Skin of body (tissue), 3 donors: ENCODE measurements around the gene NLRP12. TPM values are rescaled to one million over a fixed set of nuclear protein-coding genes. Genes with fewer than 3 reads are reported as not detected.
"Not testable (repeated sequence)": the region's sequence is repeated elsewhere in the genome, so short reads cannot be mapped to it uniquely, and the experiment has no call there.

Experiments used
- DNase-seq: peaks from one replicate; lab custom pipeline; 2025; lab: John Stamatoyannopoulos, UW
- small RNA-seq: library from RNA; depleted of rRNA; stranded (forward); fragments of <200 nt; gene quantifications from one replicate; pipeline ENCODE3, GENCODE V24; 2014; ENCODE audit warnings: low replicate concordance
- total RNA-seq: library from RNA; depleted of rRNA; stranded (reverse); fragments of >200 nt; gene quantifications from one replicate; pipeline ENCODE4 v1.2.3, GENCODE V29; 2014

Gene NLRP12
- total RNA-seq, 1 donor from 2014 or later = 0.99 TPM

DNA sequence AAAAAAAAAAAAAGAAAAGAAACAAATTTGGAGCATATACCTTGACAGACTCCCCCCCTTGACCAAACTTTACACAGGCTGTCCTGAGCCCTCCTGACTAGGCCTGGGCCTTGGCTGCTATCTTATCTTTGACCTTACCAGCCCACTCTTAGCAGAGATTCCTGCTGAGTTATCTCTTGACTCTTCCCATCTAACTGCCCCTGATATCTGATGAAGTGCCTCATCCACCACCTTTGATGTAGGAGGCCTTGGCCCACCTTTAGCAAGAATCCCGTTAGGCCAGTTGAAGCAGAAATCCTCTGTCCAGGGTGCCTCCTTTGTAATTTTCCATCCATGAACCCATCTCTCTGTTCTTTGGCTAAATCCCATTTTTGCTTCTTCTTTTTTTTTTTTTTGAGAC lies 43.6 kb downstream of the NLRP12 start:
- no peak for DNase-seq

DNA sequence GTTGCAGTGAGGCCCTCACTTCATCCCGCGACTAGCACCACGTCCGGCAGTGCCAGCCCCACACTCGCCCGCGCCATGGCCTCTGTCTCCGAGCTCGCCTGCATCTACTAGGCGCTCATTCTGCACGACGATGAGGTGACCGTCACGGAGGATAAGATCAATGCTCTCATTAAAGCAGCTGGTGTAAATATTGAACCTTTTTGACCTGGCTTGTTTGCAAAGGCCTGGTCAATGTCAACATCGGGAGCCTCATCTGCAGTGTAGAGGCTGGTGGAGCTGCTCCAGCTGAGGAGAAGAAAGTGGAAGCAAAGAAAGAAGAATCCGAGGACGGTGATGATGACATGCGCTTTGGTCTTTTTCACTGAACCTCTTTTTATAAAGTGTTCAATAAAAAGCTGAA lies 48.6 kb downstream of the NLRP12 start:
- DNase-seq = no peak

GRCh38 chr19:53774491-53774890 lies 49.6 kb downstream of the NLRP12 start:
- DNase-seq = not testable (repeated sequence)

GRCh38 chr19:53773999-53774398 lies 50.1 kb downstream of the NLRP12 start:
- DNase-seq = no peak

DNA sequence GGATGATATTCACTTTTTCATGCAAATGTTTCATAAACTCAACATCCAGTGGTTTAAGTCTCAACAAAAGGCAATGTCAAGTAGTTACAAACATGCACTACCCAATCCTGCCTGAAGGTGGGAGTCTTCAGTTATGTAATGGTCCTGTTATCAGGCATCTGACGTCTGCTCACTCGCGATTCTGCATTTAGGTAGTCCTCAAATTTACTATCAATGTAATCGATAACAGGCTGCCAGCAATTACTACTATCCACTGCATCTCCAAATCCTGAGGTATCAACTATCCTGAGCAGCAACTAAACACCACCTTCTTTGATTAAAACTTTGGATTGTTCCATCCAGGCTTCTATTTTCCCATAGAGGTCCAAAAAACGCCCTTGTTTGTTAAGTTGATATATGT lies 51.2 kb downstream of the NLRP12 start:
- peak; percentile 4 for DNase-seq

DNA sequence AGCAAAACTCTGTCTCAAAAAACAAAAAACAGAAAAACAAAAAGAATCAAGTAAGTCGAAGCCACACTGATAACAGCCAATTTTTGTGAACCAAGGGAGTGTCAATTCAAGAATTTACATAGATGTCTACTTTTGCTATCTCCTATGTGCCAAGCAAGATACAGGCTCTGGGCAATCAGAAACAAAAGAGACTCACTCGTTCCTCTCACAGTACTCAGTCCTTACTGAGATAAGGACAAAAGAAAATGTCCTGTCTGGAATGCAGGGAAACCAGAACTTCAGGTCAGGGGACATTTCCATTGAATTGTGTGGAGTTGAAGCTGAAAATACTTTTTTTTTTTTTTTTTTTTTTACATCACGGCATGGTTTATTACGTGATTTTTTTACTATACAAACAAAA lies 53.0 kb downstream of the NLRP12 start:
- DNase-seq = no peak

- DNase-seq = not testable (repeated sequence)
These were observed 54.3 kb downstream of the NLRP12 start for GRCh38 chr19:53769696-53770309.

DNA sequence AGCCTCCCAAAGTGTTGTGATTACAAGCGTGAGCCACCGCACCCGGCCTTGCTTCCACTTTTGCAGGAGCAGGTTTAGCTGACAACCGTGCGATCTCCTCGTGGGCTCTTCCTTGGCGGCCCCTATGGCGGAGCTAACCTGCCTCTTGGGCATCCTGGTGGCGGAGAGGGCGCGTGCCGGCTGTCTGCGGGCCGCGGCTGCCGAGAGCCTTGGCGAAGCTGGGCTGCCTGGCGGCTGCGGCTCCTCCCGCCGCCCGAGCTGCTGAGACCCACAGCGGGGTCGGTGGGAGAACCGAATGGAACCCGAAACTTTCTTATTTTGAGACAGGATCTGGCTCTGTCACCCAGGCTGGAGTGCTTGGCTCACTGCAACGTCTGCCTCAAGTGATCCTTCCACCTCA lies 55.7 kb downstream of the NLRP12 start:
- no peak for DNase-seq

- not testable (repeated sequence) for DNase-seq
These were observed 65.1 kb downstream of the NLRP12 start for GRCh38 chr19:53758991-53759390.

Small RNA genes within 50 kb of the gene (small RNA-seq; reads per million reads assigned to genes)
- gene AC008753.1 (not detected), gene MIR1283-2 (not detected), gene MIR371A (not detected), gene MIR372 (not detected), gene MIR373 (0.69 reads per million, percentile 72 among the genes with 10 or more reads in this experiment), gene MIR516A1 (not detected), gene MIR516A2 (not detected), gene MIR519A1 (not detected), gene MIR521-1 (not detected), gene MIR527 (not detected), gene RNU6-1041P (not detected), gene RNU6-165P (not detected), gene RNU6-751P (not detected), gene RNU6-982P (not detected)

Other genes starting within 250 kb of the NLRP12 start
- not detected for gene DPRX, start 192.3 kb downstream of the NLRP12 start, total RNA-seq
- 16.1 TPM for gene MYADM, start 43.6 kb upstream of the NLRP12 start, total RNA-seq
- gene PRKCG, start 57.9 kb upstream of the NLRP12 start, total RNA-seq = 0.20 TPM
- gene CACNG7, start 85.0 kb upstream of the NLRP12 start, total RNA-seq = not detected
- under 0.01 TPM for gene CACNG8, start 138.6 kb upstream of the NLRP12 start, total RNA-seq
- 0.79 TPM for gene CACNG6, start 167.3 kb upstream of the NLRP12 start, total RNA-seq
- gene VSTM1, start 239.6 kb upstream of the NLRP12 start, total RNA-seq = 1.7 TPM